Adrenal gland (tissue), 12 donors: ENCODE results near the gene PFDN5. TPM values are rescaled to one million over a fixed set of nuclear protein-coding genes. Genes with fewer than 3 reads are reported as not detected.

ENCODE experiments used
- DNase-seq, 7 donors: peaks; one replicate each; pipeline ENCODE4 v3.0.0-alpha.2; 2019 to 2020
- H3K27ac ChIP-seq, 5 donors: fragments of 200-600 bp; sonication (generic) in 4 of 5; 1 replicate in 3 of 5; 2 replicates in 2 of 5; pipeline versions ENCODE4 v1.5.1 to v1.8.0; 2016 to 2020; ENCODE audit warnings: mild to moderate bottlenecking in 1 of 5
- H3K27me3 ChIP-seq: fragments of 200-600 bp; 2 replicates; pipeline ENCODE4 v1.8.0; 2021
- H3K36me3 ChIP-seq, 2 donors: fragments of 200-600 bp; replicated peaks in 1 of 2; 1 replicate in 1 of 2; 2 replicates in 1 of 2; pipeline versions ENCODE4 v1.5.1 to v1.8.0; 2018 to 2022
- H3K4me1 ChIP-seq, 2 donors: fragments of 200-600 bp; replicated peaks in 1 of 2; 1 replicate in 1 of 2; 2 replicates in 1 of 2; pipeline versions ENCODE4 v1.5.1 to v1.8.0; 2018 to 2021
- H3K4me3 ChIP-seq, 4 donors: fragments of 200-600 bp; sonication (generic) in 3 of 4; one replicate each; pipeline ENCODE4 v1.5.1; 2016 to 2018
- H3K9me3 ChIP-seq, 3 donors: fragments of 200-600 bp; sonication (generic) in 1 of 3; replicated peaks in 1 of 3; 1 replicate in 2 of 3; 2 replicates in 1 of 3; pipeline versions ENCODE4 v1.5.1 to v1.8.0; 2016 to 2021
- POLR2A ChIP-seq, 2 donors: fragments of 450-650 bp; IDR thresholded peaks; one replicate each; pipeline ENCODE4 v1.6.1; 2017; ENCODE audit warnings: antibody characterized with exemption in 2 of 2, mild to moderate bottlenecking in 2 of 2, moderate library complexity in 1 of 2
- WGBS, 4 donors: extraction: QIAGEN DNeasy Blood & Tissue Kit in 2 of 4; methylation state at CpG; one replicate each; pipeline versions ENCODE4 v1.1.5 to v1.1.7; 2013 to 2017; 5-methylcytosine and 5-hydroxymethylcytosine counted together
- intact Hi-C, 2 donors: fragments of 100-400 bp; cut with DNase I; formaldehyde crosslinking; loops; one replicate each; pipeline versions ENCODE4 v1.14.1 to v1.15.0; 2022 to 2023
- polyA plus RNA-seq, 3 donors: library from polyadenylated mRNA; stranded (reverse); fragments of 200-250 nt in 2 of 3; fragments of 350-450 nt in 1 of 3; fragmentation: Illumina TruSeq in 1 of 3; extraction: RNeasy Lipid Tissue Mini Kit (QIAGEN cat#74804) in 1 of 3; gene quantifications; one replicate each; pipeline ENCODE4 v1.2.3, GENCODE V29; 2013 to 2014
- total RNA-seq, 9 donors: library from RNA; depleted of rRNA in 4 of 9; stranded (reverse); fragments of >200 nt in 4 of 9; fragments of 120-200 nt in 1 of 9; fragmentation: NEBNext Ultra II Directional in 1 of 9; extraction: Animal tissue kit (Norgen Biotek cat#: 25700) in 1 of 9; gene quantifications; one replicate each; pipeline versions ENCODE4 v1.1.0 to v1.2.4, GENCODE V29; 2013 to 2023
- TF ChIP-seq, protein P1 (sequence below), 6 experiments: fragments of 450-650 bp in 4 of 6; fragments of 200-600 bp in 2 of 6; sonication (generic) in 1 of 6; IDR thresholded peaks; 1 replicate in 5 of 6; 2 replicates in 1 of 6; pipeline versions ENCODE4 v1.5.1 to v1.8.0; 2016 to 2021; ENCODE audit warnings: antibody characterized with exemption in 6 of 6, mild to moderate bottlenecking in 2 of 6, moderate library complexity in 1 of 6
- donor health status: healthy with polysubstance abuse.
- donor health status: Bipolar disorder and iron deficiency.
- donor health status: DM: yes; HTN: yes; CAD: no.
- donor health status: DM: no; HTN: no; CAD: no.
- donor health status: DM: no; HTN: no; CAD: no.
- donor health status: DM: yes; HTN: yes; CAD: no.

PFDN5 gene
- total and polyA plus RNA-seq, 12 donors, result 501 to 2,052 (median 793) TPM

DNA sequence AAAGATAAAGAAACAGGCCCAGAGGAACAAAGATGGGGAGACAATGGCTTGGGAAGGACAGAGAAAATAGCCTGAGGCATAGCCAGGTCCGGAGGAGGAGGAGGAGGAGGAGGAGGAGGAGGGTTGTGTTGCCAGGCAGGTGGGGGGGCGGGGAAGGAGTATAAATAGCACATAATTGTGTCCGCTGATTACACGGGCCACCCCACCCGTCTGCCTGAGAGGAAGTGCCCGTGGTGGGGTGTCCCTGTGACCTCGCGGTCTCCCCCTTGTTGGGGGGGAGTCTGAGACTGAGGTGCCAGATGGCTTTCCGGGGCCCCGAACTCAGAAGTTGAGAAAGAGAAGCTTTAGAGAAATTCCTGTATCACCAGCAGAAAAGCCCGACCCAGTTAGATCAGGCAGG lies 42.7 kb downstream of the PFDN5 start:
- intact Hi-C loops, result loop anchor here in 1 of 2 donors (5.0 kb wide), 1 partner anchor 84 kb away; the partner anchor contains the start of gene AMHR2
- Histone ChIP-seq H3K36me3 (no peaks in the 10 kb centered on the region), H3K9me3 (no peaks in the 10 kb centered on the region), H3K4me1 (no peaks in the 10 kb centered on the region), H3K27ac (no peak overlapping the region), H3K27me3 (peaks cover 10% of the 10 kb centered on the region), H3K4me3 (no peak overlapping the region)
- no peak for TF ChIP-seq POLR2A (IDR thresholded peaks at IDR 0.05)
- TF ChIP-seq, protein P1, sequence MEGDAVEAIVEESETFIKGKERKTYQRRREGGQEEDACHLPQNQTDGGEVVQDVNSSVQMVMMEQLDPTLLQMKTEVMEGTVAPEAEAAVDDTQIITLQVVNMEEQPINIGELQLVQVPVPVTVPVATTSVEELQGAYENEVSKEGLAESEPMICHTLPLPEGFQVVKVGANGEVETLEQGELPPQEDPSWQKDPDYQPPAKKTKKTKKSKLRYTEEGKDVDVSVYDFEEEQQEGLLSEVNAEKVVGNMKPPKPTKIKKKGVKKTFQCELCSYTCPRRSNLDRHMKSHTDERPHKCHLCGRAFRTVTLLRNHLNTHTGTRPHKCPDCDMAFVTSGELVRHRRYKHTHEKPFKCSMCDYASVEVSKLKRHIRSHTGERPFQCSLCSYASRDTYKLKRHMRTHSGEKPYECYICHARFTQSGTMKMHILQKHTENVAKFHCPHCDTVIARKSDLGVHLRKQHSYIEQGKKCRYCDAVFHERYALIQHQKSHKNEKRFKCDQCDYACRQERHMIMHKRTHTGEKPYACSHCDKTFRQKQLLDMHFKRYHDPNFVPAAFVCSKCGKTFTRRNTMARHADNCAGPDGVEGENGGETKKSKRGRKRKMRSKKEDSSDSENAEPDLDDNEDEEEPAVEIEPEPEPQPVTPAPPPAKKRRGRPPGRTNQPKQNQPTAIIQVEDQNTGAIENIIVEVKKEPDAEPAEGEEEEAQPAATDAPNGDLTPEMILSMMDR (IDR thresholded peaks at IDR 0.05), result no peak
- DNase-seq, result no peak
- WGBS, 4 donors, result 26 to 39% (median 32%) methylated on average over 11 of the region's 11 CpGs

DNA sequence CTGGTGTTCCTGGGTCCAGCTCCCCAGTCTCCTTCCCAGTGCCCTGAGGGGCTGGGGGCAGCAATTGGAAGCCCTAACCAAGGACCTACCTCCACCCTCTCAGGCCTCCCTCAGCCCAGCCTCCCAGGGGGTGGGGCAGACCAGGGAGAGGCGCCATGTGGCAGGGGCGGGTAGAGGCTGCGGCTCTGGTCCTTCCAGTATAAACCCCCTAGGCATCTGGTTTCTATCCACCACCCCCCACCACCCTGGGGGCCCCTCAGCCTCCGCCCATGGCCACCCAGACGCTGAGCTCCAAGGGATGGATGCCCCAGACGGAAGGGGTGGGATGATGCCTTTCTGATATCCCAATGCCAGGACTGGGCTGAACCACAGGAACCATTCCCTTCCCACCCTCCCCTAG lies 43.6 kb downstream of the PFDN5 start:
- no peak overlapping the region for H3K27ac ChIP-seq
- H3K9me3 ChIP-seq, result no peaks in the 10 kb centered on the region
- no peaks in the 10 kb centered on the region for H3K36me3 ChIP-seq
- WGBS, 4 donors, result 35 to 54% (median 46%) methylated on average over 2 to 6 of the region's 6 CpGs
- DNase-seq, result no peak
- no peaks in the 10 kb centered on the region for H3K4me1 ChIP-seq
- H3K4me3 ChIP-seq, result no peak overlapping the region
- peaks cover 10% of the 10 kb centered on the region for H3K27me3 ChIP-seq
- TF ChIP-seq POLR2A (IDR thresholded peaks at IDR 0.05), result no peak
- TF ChIP-seq, protein P1 (IDR thresholded peaks at IDR 0.05), result no peak
- intact Hi-C loops, result loop anchor here in 1 of 2 donors (5.0 kb wide), 1 partner anchor 83 kb away; the partner anchor contains the start of gene AMHR2

GRCh38 chr12:53340398-53340797 lies 45.1 kb downstream of the PFDN5 start:
- no peak overlapping the region for H3K4me3 ChIP-seq
- TF ChIP-seq, protein P1 (IDR thresholded peaks at IDR 0.05), result no peak
- TF ChIP-seq POLR2A (IDR thresholded peaks at IDR 0.05), result no peak
- H3K9me3 ChIP-seq, result no peaks in the 10 kb centered on the region
- no peak overlapping the region for H3K27ac ChIP-seq
- H3K36me3 ChIP-seq, result no peaks in the 10 kb centered on the region
- peaks cover 10% of the 10 kb centered on the region for H3K27me3 ChIP-seq
- 74 to 87% (median 81%) methylated on average over 7 to 9 of the region's 9 CpGs for WGBS, 4 donors
- intact Hi-C loops, result loop anchor here in 1 of 2 donors (10.0 kb wide), 1 partner anchor 174 kb away; no protein-coding TSS in a partner anchor
- DNase-seq, result no peak
- H3K4me1 ChIP-seq, result peaks cover 0 to 5% of the 10 kb centered on the region in 2 donors

DNA sequence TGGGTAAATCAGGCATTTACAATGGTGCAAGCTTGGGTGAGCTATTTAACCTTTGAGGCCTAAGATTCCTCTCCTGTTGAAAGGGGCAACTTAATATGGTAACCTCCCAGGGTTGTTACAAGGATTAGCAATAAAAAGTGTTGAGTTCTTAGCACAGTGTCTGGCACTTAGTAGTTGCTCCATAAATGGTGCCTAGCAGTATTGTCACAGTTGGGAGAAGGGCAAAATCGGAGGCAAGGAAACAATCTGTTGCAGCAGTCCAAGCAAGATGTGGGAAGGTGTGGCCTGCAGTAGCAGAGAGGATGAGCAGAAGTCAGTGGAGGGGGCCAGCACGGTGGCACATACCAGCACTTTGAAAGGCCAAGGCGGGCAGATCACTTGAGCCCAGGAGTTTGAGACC lies 48.1 kb downstream of the PFDN5 start:
- H3K4me3 ChIP-seq, result no peak overlapping the region
- intact Hi-C loops, result loop anchor here in 1 of 2 donors (10.0 kb wide), 1 partner anchor 171 kb away; no protein-coding TSS in a partner anchor
- 62 to 65% (median 64%) methylated on average over 3 of the region's 3 CpGs for WGBS, 4 donors
- H3K4me1 ChIP-seq, result peaks cover 0 to 12% of the 10 kb centered on the region in 2 donors
- no peak overlapping the region for H3K27ac ChIP-seq
- no peaks in the 10 kb centered on the region for H3K9me3 ChIP-seq
- TF ChIP-seq, protein P1 (IDR thresholded peaks at IDR 0.05), result no peak
- no peak for TF ChIP-seq POLR2A (IDR thresholded peaks at IDR 0.05)
- no peaks in the 10 kb centered on the region for H3K36me3 ChIP-seq
- no peak for DNase-seq
- H3K27me3 ChIP-seq, result peaks cover 6% of the 10 kb centered on the region
